ENCODE results near the gene AMN. TPM values are rescaled to one million over a fixed set of nuclear protein-coding genes. Genes with fewer than 3 reads are reported as not detected.

AMN gene
- total RNA-seq, 2 experiments from 2014 or later: 0.17 TPM; not detected in 1

DNA sequence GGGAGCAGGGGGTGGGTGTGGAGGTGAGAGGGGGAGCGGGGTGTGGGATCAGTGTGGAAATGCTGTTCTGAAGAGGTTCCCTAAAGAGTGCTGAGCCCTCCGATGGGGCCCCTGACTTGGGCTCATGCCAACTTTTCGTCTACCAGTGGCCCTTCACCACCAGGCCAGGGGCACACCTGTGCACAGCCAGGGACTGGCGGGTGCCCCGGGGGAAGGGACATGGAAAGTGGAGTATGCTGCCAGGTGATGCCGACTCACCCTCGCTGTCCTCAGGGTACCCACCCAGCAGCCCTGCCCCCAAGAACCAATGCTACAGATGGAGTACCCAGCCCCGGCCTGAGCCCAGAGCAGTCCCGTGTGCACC lies 26.2 kb downstream of the AMN start:
- H3K27me3 Mint-ChIP-seq: no peaks in the 10 kb centered on the region
- H3K4me3 Mint-ChIP-seq: no peak overlapping the region
- H3K9me3 Mint-ChIP-seq: no peaks in the 10 kb centered on the region
- H3K4me1 Mint-ChIP-seq (ENCODE audit: low read depth): peaks cover 20% of the 10 kb centered on the region
- ChIA-PET POLR2A (no interaction called here), CTCF (no interaction called here)
- H3K27ac Mint-ChIP-seq: no peak overlapping the region
- DNase-seq: no peak
- no peaks in the 10 kb centered on the region for H3K36me3 Mint-ChIP-seq
- intact Hi-C loops (cut with micrococcal nuclease): no loop called here

GRCh38 chr14:102949062-102949800 lies 26.8 kb downstream of the AMN start:
- Mint-ChIP-seq H3K4me3 (no peak overlapping the region), H3K36me3 (no peaks in the 10 kb centered on the region), H3K27me3 (no peaks in the 10 kb centered on the region), H3K27ac (no peak overlapping the region), H3K9me3 (no peaks in the 10 kb centered on the region), H3K4me1 (ENCODE audit: low read depth) (peaks cover 20% of the 10 kb centered on the region)
- DNase-seq: peak; percentile 61
- CTCF ChIA-PET: no interaction called here
- POLR2A ChIA-PET: no interaction called here
- intact Hi-C loops (cut with micrococcal nuclease): no loop called here

GRCh38 chr14:102949801-102950451 lies 27.5 kb downstream of the AMN start:
- H3K36me3 Mint-ChIP-seq: no peaks in the 10 kb centered on the region
- ChIA-PET POLR2A (no interaction called here), CTCF (no interaction called here)
- DNase-seq: no peak
- intact Hi-C loops (cut with micrococcal nuclease): no loop called here
- H3K4me3 Mint-ChIP-seq: no peak overlapping the region
- no peak overlapping the region for H3K27ac Mint-ChIP-seq
- H3K27me3 Mint-ChIP-seq: no peaks in the 10 kb centered on the region
- H3K4me1 Mint-ChIP-seq (ENCODE audit: low read depth): peaks cover 20% of the 10 kb centered on the region
- no peaks in the 10 kb centered on the region for H3K9me3 Mint-ChIP-seq

DNA sequence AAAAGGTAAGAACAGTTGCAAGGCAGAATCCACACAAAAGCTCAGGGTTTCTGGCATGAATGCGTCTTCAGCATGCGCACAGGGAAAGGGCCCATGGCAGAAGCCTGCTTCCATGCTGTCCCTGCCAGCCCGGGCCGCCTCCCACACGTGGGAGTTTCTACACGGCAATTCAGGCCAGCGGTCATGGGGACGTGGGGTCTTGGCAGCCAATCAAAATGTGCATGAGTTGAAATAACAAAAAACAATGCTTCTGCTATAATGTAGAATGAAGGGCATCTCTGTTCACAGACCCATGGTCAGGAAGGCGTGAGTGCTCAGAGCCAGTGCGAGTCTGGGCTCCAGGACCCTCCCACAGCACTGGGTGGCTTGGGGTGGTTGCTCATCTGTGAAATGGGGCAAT lies 28.6 kb downstream of the AMN start:
- CTCF ChIA-PET: no interaction called here
- intact Hi-C loops (cut with micrococcal nuclease): no loop called here

DNA sequence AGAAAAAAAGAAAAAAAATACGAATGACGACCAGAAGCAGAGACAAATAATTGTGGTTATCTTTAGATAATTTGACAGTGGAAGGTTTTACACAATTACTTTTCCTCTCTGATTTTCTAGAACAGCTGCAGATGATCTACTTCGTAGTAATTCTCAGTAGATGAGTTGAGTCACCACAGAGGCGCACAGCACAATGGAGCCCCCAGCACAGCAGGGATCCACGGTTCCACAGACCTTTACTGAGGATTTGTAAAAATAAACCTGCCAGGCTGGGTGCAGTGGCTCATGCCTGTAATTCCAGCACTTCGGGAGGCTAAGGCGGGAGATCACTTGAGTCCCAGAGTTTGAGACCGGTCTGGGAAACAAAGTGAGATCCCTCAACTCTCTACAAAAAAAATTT lies 29.3 kb downstream of the AMN start:
- Mint-ChIP-seq H3K27ac (no peak overlapping the region), H3K36me3 (no peaks in the 10 kb centered on the region), H3K4me1 (ENCODE audit: low read depth) (peaks cover 17% of the 10 kb centered on the region), H3K9me3 (no peaks in the 10 kb centered on the region), H3K27me3 (no peaks in the 10 kb centered on the region), H3K4me3 (no peak overlapping the region)
- CTCF ChIA-PET: no interaction called here
- intact Hi-C loops (cut with micrococcal nuclease): no loop called here
- no peak for DNase-seq
- POLR2A ChIA-PET: no interaction called here

More for the DNA sequence above, 28.6 kb downstream of the AMN start:
- POLR2A ChIA-PET: no interaction called here
- DNase-seq: no peak
- H3K9me3 Mint-ChIP-seq: no peaks in the 10 kb centered on the region
- peaks cover 20% of the 10 kb centered on the region for H3K4me1 Mint-ChIP-seq (ENCODE audit: low read depth)
- H3K36me3 Mint-ChIP-seq: no peaks in the 10 kb centered on the region
- no peak overlapping the region for H3K4me3 Mint-ChIP-seq
- no peaks in the 10 kb centered on the region for H3K27me3 Mint-ChIP-seq
- no peak overlapping the region for H3K27ac Mint-ChIP-seq

DNA sequence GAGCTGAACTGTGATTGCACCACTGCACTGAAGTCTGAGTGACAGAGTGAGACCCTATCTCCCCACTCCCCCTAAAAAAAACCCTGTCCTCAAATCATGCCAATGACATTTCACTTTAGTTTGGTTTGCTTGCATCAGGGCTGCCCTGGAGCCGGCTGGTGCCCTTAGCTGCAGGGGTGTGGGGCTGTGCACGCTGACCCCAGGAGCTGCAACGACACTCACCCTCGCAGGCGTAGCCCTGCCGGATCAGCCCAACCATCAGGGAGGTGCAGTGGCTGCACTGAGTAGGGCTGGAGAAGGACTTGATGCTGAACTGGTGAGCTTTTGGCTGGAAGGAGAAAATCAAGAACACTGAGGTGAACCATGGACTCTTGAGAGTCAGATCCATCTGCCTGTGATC lies 29.8 kb downstream of the AMN start:
- intact Hi-C loops (cut with micrococcal nuclease): no loop called here
- H3K27me3 Mint-ChIP-seq: no peaks in the 10 kb centered on the region
- H3K36me3 Mint-ChIP-seq: no peaks in the 10 kb centered on the region
- no peak overlapping the region for H3K4me3 Mint-ChIP-seq
- CTCF ChIA-PET: no interaction called here
- no peak overlapping the region for H3K27ac Mint-ChIP-seq
- H3K4me1 Mint-ChIP-seq (ENCODE audit: low read depth): peaks cover 12% of the 10 kb centered on the region
- POLR2A ChIA-PET: no interaction called here
- no peak for DNase-seq
- no peaks in the 10 kb centered on the region for H3K9me3 Mint-ChIP-seq

- Mint-ChIP-seq H3K9me3 (no peaks in the 10 kb centered on the region), H3K36me3 (no peaks in the 10 kb centered on the region), H3K4me3 (no peak overlapping the region), H3K4me1 (ENCODE audit: low read depth) (peaks cover 10% of the 10 kb centered on the region), H3K27ac (no peak overlapping the region), H3K27me3 (no peaks in the 10 kb centered on the region)
- ChIA-PET POLR2A (no interaction called here), CTCF (no interaction called here)
- intact Hi-C loops (cut with micrococcal nuclease): no loop called here
- no peak for DNase-seq
Observed at GRCh38 chr14:102953100-102953499, 30.6 kb downstream of the AMN start.

DNA sequence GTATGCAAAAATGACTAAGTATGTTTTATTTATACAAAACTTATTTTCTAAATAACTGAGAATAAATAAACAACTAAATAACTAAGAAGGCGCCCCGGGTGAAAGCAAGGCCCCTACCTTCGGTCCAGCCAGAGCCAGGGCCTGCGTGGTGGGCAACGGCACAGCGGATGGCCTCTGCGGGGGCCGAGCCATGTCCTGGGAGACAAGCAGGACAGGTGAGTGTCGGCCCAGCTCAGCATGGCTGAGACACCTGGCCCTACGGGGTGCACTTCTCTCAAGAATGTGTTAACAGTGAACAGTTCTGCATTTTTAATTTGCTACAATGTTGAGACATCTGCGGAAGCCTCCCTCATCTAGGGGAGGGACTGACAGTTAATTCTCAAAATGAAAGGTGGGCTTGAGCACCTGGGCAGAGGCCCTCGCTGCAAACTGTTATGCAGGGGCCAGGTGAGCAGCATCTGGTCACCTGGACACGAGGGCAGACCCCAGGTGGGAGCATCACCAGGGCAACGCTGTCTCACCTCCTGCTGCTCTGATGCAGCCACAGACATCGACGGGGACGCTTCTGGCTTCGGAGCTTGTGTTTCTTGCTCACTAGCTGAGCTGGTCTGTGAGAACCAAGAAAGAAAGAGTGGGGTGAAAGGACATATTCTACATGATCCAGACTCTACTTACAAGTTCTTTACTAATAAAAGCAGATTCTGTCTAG lies 31.8 kb downstream of the AMN start:
- Mint-ChIP-seq H3K27me3 (no peaks in the 10 kb centered on the region), H3K36me3 (no peaks in the 10 kb centered on the region), H3K27ac (no peak overlapping the region), H3K9me3 (no peaks in the 10 kb centered on the region), H3K4me1 (ENCODE audit: low read depth) (peaks cover 4% of the 10 kb centered on the region), H3K4me3 (no peak overlapping the region)
- no peak for DNase-seq
- ChIA-PET POLR2A (no interaction called here), CTCF (no interaction called here)
- intact Hi-C loops (cut with micrococcal nuclease): no loop called here

DNA sequence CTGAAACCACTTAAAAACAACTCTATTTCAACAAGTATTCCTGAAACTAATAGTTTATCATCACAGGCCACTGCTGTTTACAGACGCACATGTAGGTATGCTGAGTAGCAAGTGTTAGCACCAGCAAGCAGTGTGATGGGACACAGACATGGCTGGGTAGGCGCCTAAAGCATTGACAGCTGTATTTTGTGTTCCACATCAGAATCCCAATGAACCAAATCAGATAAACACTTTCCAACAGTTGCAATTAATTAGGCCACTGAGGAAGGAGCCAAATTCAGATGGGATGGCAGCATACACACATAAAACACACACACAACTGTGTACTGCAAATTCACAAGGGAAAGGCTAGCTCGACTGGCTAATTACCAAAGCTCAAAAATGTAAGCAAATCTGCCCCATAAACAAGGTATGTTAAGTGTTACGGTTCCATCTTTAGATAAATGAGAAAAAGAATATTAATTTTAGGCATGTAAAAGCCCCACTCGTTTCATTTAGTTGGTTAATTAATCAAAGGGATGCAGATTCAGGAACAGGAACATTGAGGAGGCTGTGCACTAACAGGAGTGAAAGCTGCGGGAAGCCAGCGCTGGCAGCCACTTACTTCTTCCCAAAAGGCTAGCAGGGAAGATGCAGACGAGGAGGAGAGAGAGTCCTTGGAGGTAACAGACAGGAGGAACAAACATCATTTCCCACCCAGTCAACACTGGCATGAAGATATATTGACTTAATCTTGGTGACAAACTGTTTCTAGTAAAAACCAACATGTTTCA lies 33.4 kb downstream of the AMN start:
- H3K4me3 Mint-ChIP-seq: no peak overlapping the region
- H3K4me1 Mint-ChIP-seq (ENCODE audit: low read depth): no peaks in the 10 kb centered on the region
- no peaks in the 10 kb centered on the region for H3K27me3 Mint-ChIP-seq
- no peak for DNase-seq
- CTCF ChIA-PET: no interaction called here
- POLR2A ChIA-PET: no interaction called here
- H3K27ac Mint-ChIP-seq: no peak overlapping the region
- intact Hi-C loops (cut with micrococcal nuclease): no loop called here
- H3K36me3 Mint-ChIP-seq: no peaks in the 10 kb centered on the region
- no peaks in the 10 kb centered on the region for H3K9me3 Mint-ChIP-seq

GRCh38 chr14:102957222-102957621 lies 34.8 kb downstream of the AMN start:
- Mint-ChIP-seq H3K4me3 (no peak overlapping the region), H3K27me3 (no peaks in the 10 kb centered on the region), H3K27ac (no peak overlapping the region), H3K36me3 (no peaks in the 10 kb centered on the region), H3K9me3 (no peaks in the 10 kb centered on the region), H3K4me1 (ENCODE audit: low read depth) (no peaks in the 10 kb centered on the region)
- ChIA-PET CTCF (no interaction called here), POLR2A (no interaction called here)
- DNase-seq: no peak
- intact Hi-C loops (cut with micrococcal nuclease): no loop called here

DNA sequence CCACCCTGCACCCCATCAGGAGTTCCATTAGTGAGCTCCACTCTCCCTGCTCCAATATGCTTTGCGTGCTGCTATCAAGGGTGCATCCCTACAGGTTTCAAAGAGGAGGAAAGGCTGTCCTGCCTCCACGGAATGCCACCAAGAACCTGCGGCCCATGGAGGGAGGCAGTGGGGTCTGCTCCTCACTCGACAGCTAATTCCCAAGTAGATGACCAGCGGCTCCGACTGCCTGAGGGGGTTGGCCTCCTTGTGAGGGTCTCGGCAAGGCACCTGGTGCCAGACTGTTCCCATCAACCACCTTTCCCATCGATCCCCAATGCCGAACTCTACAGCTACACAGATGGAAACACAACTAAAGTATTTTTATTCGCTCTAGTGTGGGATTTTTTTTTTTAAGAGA lies 36.0 kb downstream of the AMN start:
- Mint-ChIP-seq H3K4me3 (no peak overlapping the region), H3K9me3 (no peaks in the 10 kb centered on the region), H3K27me3 (no peaks in the 10 kb centered on the region), H3K36me3 (no peaks in the 10 kb centered on the region), H3K4me1 (ENCODE audit: low read depth) (no peaks in the 10 kb centered on the region), H3K27ac (no peak overlapping the region)
- ChIA-PET CTCF (no interaction called here), POLR2A (no interaction called here)
- no peak for DNase-seq
- intact Hi-C loops (cut with micrococcal nuclease): no loop called here

- H3K4me3 Mint-ChIP-seq: no peak overlapping the region
- H3K9me3 Mint-ChIP-seq: no peaks in the 10 kb centered on the region
- POLR2A ChIA-PET: no interaction called here
- no peaks in the 10 kb centered on the region for H3K36me3 Mint-ChIP-seq
- H3K27ac Mint-ChIP-seq: no peak overlapping the region
- no peaks in the 10 kb centered on the region for H3K4me1 Mint-ChIP-seq (ENCODE audit: low read depth)
- no peak for DNase-seq
- CTCF ChIA-PET: no interaction called here
- intact Hi-C loops (cut with micrococcal nuclease): no loop called here
- H3K27me3 Mint-ChIP-seq: no peaks in the 10 kb centered on the region
Observed at GRCh38 chr14:102962111-102962627, 39.7 kb downstream of the AMN start.
